Effector CD4-positive, alpha-beta T cell (primary cell): ENCODE measurements around the gene YOD1.
A peak's percentile ranks its signal among the peaks of the same experiment; 100 is the strongest.

ENCODE experiments used
- DNase-seq: peaks from one replicate; pipeline ENCODE4 v3.0.0-alpha.2; 2020

The YOD1 gene

DNA sequence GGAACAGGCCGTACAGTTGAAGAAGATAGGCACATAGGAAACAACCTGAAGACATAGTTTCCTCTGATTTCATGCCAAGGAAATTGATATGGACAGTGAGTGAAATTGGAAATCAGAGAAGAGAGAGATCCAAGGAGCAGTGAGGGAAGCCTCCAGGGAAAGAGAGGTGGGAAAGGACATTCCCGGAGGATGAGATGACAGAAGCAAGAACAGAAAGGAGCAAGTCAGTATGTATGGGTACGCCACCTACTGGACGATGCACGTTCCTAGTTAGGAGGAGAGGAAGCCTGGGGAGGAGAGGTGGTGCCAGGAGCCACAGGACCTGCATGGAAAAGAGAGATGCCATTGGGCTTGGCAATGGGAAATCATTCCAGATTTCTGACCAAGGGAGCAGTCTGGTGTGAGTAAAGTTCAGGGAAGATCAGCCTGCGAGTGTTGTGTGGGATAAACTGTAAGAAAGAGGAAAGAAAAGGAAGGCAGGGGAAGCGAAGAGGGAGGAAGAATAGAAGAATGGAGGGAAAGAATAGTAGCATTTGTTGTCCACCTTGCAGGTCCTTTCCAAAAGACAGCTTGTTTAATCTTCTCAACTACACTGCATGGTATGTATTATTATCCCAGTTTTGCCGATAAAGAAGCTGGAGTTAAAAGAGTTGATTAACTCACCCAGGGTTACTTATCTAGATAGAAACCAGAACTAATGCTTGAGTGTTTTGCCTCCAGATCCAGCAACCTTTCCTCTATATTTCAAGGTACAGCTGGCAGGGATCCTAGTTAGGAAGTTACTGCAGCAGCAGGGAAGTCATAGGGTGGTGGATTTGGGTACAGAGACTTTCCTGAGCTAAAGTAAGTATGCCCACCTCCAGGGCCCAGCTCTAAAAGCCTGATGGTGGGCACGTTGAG lies 45.8 kb downstream of the YOD1 start:
- peak; percentile 19 for DNase-seq

DNA sequence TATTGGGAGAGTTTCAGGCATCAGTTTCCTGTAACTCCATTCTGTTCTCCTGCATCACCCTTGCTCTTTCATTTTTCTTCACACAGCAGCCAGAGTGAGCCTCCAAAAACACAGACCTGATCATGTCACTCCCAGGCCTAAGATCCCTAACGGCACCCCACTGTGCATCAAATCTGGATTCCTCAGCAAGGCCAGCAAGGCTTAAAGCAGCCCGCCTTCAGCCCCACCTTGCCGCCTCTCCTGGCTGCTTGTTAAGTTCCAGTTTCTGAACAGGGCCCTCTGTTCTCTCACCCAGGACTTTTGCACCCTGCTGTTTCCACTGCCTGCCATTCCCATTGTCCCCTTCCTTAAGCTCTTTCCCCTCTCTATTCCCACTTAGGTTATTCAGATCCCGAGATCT lies 47.8 kb downstream of the YOD1 start:
- no peak for DNase-seq

DNA sequence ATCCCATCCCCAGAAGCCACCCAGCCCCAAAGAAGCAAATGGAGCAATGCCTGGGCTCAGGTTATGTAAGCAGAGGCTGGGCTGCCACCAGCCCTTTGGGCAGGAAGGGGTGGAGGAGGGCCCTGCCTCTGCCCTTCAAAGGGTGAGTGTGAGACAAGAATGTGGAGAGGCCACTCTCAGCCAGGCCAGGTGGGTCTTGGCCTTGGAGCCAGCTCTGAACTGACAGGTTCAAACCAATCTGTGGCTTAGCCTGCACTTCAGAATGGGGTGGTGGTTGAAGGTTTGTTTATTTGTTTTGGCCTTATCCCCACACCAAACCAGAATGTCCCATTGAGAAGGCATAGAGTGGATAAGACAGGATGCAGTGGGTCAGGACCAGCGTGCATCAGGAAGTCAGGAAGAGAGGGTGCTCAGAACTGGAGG lies 48.3 kb downstream of the YOD1 start:
- no peak for DNase-seq

DNA sequence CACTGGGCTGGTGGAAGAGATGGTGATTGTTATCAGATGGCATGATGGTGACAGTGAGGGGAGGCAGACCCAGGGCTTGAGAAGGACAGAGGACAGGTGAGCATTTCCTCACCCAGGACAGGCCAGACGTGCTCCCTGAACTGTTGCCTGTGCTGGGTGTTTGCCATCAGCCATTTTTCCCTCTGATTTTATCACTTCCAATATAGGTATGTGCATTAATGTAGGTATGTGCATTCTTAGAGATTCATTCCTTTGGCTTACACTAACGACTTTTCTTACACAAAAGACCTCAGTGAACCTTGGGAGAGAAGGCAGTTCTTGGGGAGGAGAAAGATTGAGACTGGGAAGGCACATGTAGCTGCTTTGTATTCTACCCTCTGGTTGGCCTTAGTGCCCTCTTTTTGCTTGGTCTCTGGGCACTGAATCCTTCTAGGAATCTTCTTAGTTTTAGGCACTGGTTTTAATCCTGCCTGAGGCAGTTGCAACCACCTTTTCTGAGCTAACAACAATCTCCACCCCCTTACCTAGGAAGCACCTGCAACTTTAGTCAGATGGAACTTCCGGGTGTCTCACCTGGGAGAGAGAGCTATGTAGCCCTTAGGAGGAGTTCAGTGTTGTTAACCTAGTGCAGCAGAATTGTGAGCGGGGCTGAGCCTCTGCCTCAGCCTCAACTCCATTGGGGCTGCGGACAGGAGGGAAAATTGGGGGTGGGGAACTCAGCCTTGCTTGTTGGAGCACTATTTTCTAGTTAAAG lies 49.3 kb downstream of the YOD1 start:
- no peak for DNase-seq

DNA sequence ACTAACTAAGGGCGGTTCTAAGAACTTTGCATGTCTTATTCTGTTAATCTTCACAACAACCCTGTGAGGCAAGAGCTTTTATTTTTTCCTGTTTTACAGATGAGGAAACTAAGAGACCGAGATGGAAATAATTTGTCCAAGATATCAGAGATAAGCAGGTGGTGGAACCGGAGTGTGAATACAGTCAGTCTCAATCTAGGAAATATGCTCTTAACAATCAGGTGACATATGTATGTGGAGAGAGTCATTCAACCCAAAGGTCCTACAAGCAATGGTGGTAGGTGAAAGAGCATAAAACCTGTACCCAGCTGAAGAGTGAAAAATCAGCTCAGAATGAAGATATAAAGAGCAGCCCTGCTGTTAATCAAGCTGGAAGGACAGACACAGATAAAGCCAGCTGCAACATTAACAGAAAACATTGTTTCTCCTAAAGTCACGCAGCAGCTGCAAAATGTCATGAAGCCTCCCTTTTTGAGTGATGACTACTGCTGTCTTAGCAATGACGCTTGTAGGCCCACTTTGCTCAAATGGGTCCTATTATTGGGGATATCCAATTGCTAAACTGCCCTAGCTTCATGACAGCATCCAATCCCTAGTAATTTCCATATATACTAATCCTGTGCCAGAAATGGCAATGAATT lies 50.2 kb downstream of the YOD1 start:
- no peak for DNase-seq

DNA sequence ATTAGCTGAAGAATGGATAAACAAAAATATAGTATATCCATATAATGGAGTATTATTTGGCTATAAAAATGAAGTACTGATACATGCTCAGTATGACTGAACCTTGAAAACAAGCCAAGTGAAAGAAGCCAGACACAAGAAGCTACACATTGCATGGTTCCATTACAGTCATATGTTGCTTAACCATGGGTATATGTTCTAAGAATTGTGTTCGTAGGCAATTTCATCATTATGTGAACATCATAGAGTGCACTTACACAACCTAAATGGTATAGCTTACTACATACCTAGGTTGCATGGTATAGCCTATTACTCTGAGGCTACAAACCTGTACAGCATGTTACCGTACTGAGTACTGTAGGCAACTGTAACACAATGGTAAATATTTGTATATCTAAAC lies 52.2 kb downstream of the YOD1 start:
- no peak for DNase-seq
